NCI-H2171 treated with DMSO at 0.1 percent for 48 hours (cell line): ENCODE measurements around the gene TOMM40.
A peak's percentile ranks its signal among the peaks of the same experiment; 100 is the strongest.
"Not testable (repeated sequence)": the region's sequence is repeated elsewhere in the genome, so short reads cannot be mapped to it uniquely, and the experiment has no call there.

Source experiments
- DNase-seq: peaks from one replicate; lab custom pipeline; 2025; lab: John Stamatoyannopoulos, UW

The TOMM40 gene

DNA sequence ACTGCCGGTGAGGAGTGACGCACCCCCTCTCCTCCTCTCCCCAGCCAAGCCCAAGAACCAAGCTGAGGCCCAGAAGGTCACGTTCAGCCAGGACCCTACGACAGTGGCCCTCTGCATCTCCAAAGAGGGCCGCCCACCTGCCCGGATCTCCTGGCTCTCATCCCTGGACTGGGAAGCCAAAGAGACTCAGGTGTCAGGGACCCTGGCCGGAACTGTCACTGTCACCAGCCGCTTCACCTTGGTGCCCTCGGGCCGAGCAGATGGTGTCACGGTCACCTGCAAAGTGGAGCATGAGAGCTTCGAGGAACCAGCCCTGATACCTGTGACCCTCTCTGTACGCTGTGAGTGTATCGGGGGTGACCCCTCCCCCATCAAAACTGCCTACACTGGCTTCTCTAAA, 19.2 kb upstream of the TOMM40 start:
- no peak for DNase-seq

DNA sequence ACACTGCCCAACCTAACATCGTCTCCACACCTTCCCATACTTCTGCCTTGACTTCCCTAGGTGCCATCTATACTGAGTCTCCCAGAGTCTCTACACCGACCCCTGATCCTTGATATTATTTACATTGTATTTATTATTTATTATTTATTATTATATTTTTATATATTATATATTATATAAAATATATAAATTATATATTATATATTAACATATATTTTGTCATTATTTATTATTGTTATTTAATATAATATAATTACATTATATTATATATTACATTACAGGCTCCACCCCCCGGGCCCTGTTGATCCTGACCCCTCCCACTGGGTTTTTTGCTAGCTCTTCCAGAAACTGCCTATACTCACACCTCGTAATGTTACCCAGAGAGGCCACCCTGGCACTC, 18.4 kb upstream of the TOMM40 start:
- DNase-seq, result no peak

DNA sequence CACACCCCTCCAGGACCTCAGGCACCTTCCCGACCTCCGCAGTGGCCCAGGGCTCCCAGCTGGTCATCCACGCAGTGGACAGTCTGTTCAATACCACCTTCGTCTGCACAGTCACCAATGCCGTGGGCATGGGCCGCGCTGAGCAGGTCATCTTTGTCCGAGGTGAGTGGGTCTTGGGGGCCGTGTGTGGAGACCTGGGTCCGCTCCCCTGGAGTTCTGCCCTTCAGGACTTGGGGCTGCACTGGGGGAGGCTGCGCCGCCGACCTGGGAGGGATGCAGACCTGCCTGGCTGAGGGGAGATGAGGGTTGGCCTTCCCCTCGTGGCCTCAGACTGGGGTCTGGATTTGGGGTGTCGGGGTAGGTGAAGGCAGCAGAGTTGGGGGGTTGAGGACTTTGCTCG, 16.7 kb upstream of the TOMM40 start:
- no peak for DNase-seq

DNA sequence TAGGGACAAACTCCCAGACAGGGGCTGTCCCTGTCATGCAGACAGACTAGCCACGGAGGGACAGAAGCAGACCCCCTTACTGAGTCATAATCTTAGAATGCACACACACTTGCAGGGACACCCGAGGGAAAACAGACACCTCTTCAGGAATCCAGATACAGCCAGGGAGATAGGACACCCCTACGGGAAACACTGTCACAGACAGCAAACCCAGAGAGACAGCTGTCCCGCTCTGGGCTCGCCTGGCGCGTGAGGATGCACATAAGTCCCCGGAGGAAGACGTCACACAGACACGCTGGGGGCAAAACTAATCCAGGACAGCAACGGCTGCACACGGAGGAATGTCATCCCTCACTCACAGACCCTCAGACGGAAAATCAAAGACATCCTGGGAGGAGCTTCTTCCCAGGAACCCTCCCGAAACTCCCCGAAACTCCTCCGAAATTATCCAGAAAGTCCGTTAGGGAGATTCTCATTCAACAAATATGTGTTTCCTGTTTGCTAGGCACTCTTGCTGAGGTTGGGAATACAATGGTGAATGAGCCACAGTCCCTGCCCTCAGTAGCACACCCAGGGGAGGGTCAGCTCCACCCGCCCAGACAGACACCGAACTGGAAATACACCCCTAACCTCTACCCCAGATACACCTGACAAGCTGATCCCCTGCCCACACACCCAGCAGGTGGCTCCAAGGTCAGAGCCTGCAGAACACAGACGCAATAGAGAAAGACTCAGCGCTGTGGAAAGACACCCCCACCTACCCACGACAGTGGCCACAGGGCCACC, 15.2 kb upstream of the TOMM40 start:
- DNase-seq, result no peak

DNA sequence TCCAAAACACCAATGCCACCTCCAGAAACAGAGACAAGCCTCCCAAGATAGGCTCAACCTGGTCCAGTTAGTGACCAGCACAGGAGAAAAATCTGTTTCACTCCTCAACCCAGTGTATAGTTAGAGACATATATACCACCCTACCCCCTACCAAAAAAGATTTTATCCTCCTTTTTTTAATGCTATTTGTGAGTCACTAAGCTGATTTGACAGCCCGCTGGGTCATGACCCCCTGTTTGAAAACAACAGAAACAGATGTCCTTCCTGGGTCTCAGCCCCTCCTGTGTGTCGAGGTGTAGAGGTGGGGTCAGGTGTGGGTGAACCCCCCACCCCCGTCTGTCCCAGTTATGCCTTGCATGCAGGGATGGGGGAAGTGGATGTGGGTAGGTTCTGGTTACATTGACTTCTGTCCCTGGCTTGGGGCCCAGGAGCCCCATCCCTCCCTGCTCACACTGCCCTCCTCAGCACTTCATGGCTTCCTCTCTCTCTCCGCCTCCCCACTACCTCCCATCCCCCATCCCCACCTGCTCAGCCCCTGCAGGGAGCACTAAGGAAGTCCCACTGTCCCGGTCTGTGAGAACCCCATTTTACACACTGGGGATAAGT, 14.0 kb upstream of the TOMM40 start:
- DNase-seq, result peak; percentile 91

DNA sequence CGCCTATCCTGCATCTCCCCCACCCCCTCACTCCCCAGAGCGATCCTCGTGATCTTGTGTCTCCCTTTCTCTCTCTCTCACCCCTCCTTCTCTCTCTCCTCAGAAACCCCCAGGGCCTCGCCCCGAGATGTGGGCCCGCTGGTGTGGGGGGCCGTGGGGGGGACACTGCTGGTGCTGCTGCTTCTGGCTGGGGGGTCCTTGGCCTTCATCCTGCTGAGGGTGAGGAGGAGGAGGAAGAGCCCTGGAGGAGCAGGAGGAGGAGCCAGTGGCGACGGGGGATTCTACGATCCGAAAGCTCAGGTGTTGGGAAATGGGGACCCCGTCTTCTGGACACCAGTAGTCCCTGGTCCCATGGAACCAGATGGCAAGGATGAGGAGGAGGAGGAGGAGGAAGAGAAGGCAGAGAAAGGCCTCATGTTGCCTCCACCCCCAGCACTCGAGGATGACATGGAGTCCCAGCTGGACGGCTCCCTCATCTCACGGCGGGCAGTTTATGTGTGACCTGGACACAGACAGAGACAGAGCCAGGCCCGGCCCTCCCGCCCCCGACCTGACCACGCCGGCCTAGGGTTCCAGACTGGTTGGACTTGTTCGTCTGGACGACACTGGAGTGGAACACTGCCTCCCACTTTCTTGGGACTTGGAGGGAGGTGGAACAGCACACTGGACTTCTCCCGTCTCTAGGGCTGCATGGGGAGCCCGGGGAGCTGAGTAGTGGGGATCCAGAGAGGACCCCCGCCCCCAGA, 12.8 kb upstream of the TOMM40 start:
- no peak for DNase-seq

DNA sequence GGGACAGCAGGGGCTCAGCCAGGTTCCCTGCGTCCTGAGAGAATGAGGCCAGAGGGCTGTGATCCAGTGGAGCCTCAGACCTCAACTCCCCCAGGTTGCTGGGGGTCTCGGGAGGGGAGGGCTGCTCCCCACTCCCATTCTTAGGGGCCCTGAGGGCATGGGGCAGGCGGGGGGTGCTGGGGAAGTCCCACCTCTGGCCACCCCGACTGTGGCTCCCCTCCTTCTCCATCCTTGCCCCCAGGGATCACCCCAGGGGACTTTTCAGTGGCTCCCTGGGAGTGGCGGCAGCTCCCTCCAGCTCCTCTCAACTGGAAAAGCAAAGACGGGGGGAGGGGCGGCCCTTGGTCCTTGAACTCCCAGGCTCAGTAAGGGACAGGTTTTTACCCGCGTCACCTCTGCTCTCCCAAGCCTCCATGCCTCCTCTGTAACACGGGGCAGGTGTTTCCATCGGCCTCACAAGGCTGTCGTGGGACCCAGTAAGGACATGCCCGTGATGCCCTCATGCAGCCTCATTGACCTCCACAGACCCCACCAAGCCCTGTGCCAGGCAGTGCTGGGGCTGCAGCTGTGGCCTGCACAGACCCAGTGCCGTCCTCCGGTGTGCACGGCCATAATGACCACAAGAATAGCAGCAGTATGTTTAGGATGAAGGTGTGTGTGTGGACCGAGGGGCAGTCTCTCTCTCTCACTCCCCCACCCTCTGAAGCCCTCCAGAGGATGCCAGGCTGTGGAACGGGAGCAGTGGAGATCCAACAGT, 11.6 kb upstream of the TOMM40 start:
- DNase-seq, result no peak

DNA sequence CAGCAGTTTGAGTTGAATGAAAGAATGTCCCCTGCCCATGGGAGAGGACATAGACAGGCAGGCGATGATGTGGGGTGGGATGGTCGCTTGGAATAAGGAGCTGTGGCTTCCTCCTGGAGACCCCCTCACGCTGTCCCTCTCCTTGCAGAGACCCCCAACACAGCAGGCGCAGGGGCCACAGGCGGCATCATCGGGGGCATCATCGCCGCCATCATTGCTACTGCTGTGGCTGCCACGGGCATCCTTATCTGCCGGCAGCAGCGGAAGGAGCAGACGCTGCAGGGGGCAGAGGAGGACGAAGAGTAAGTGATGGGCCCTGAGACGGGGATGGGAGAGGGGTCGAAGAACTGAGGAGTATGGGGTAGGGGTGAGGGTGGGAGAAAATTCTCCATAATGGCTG, 9.0 kb upstream of the TOMM40 start:
- DNase-seq, result no peak

DNA sequence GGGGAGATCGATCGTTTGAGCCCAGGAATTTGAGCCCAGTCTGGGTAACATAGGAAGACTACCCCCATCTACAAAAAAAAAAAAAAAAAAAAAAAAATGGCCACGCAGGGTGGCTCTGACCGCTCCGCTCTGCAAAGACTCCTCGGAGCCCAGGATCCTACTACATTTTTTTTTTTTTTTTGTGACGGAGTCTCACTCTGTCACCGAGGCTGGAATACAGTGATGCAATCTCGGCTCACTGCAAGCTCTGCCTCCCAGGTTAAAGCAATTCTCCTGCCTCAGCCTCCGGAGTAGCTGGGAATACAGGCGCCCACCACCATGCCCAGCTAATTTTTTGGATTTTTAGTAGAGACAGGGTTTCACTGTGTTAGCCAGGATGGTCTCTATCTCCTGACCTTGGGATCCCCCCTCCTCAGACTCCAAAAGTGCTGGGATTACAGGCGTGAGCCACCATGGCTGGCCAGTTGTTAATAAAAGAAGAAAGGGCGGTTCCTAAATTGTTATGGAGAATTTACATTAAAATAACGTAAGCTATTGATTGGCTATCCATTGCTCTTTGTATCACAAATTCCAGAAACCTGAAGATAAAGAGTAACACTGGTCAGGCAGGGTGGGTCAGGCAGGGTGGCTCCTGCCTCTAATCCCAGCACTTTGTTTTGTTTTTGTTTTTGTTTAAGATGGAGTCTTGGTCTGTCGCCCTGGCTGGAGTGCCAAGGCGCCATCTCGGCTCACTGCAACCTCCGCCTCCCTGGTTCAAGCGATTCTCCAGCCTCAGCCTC, 8.2 kb upstream of the TOMM40 start:
- not testable (repeated sequence) for DNase-seq

DNA sequence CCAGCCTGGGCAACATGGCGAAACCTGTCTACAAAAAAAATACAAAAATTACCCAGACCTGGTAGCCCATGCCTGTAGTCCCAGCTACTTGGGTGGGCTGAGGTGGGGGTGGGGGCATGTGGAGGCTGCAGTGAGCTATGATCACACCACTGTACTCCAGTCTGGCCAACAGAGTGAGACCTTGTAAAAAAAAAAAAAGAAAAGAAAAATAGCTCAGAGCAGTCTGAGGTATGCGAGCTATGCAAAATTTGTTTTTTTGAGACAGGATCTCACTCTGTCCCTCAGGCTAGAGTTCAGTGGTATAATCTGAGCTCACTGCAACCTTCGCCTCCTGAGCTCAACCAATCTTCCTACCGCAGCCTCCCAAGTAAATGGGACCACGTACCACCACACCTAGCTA, 7.1 kb upstream of the TOMM40 start:
- DNase-seq, result no peak

DNA sequence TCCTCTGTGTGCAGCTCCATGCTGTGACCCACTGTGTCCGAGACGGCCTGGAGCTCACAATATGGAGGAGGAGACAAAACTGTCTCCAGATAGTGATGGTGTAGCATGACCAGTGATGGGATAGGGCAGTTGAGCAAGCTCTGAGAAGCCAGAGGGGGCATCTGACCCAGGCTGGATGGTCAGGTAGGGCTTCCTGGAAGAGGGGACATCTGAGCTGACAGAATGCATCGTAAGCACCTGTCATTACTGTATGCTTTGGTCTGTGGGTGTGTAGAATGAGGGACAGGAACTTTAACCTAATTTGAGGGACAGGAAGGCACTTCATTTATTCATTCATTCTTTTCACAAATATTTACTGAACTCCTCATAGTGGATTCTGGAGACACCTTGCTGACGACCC, 6.5 kb upstream of the TOMM40 start:
- DNase-seq, result no peak

DNA sequence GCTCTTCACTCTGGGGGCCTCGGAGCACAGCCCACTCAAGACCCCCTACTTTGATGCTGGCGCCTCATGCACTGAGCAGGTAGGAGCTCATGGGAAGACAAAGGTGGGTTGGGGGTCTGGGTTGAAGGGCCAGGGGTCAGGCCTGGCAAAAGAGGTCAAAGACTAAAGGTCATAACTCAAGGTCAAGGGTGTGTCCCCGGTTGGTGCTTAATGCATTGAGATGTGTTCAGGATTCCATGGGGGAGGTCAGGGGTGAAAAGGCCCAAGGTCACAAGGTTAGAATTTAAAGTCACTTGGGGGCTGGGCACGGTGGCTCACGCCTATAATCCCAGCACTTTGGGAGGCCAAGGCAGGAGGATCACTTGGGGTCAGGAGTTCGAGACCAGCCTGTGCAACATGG, 4.9 kb upstream of the TOMM40 start:
- no peak for DNase-seq

DNA sequence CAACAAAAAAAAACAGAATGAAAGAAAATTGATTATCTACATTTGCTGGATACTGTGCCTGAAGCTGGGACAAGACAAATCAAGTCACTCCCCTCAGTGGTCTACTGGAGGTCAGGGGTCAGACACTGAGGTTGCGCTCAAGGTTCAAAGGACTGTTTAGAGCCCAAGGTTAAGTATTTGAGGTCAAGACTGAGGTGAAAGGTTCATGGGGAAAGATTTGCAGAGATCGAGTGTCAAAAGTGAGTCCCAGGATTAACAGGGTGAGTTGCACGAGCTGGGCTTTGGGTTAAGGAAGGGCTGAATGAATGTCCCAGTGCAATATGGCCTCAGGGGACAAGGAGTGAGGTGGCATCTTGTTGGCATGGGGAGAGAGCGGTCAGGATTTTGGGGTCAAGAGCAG, 3.4 kb upstream of the TOMM40 start:
- DNase-seq, result no peak

DNA sequence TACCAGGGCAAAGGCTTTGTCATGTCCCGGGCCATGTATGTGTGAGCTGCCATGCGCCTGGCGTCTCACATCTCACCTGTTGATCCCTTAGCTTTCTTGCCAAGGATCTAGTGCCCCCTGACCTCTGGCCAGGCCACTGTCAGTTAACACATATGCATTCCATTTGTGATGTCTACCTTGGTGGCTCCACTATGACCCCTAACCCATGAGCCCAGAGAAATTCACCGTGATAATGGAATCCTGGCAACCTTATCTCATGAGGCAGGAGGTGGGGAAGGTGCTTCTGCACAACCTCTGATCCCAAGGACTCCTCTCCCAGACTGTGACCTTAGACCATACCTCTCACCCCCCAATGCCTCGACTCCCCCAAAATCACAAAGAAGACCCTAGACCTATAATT, 2.7 kb upstream of the TOMM40 start:
- not testable (repeated sequence) for DNase-seq

DNA sequence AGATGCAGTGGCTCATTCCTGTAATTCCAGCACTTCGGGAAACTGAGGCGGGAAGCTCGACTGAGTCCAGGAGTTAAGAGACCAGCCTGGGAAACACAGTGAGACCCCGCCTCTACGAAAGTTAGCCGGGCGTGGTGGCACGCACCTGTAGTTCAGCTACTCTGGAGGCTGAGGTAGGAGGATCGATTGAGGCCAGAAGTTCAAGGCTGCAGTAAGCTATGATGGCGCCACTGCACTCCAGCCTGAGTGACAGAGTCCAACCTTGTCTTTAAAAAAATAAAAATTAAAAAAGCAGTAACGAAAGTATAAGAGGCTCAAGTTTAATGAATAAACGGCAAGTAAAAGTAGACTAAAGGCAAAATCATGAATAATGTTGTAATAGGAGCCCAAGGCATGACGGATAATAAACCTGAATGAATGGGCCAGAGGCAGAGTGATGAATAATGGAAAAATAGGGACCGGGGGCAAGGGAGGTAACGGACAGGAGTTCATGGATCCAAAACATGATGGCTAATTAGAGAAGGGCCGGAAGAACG, 1.2 kb upstream of the TOMM40 start:
- no peak for DNase-seq

DNA sequence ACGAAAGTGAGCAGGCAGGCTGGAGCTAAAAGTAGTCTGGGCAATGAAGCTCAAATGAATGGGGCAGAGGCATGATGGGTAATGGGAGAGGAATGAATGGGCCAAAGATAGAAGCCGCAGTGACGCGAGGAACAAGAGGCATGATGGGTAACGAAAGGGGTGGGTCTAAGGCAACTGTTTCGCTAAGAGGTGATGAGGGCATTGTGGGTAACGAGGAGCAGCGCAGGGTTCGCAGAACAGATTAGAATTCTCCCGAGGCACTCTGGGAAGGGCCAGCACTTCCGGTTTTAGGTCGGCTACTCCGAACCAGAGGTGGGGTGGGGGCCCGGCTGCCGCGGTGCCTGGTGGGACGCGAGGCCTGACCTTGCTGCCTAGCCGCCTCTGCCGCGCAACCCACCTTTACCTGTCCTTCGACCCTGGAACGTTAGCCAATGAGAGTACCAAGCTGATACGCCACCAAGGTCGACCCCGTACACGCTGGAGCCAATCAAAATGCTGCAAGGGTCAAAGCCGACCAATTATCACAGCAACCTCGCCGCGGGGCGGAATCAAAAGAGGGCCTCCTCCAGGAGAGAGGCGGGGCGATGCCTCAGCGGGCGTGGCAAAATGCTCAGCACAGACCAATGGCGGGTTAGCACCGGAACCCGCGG, 563 bp upstream of the TOMM40 start:
- DNase-seq, result peak; percentile 100

DNA sequence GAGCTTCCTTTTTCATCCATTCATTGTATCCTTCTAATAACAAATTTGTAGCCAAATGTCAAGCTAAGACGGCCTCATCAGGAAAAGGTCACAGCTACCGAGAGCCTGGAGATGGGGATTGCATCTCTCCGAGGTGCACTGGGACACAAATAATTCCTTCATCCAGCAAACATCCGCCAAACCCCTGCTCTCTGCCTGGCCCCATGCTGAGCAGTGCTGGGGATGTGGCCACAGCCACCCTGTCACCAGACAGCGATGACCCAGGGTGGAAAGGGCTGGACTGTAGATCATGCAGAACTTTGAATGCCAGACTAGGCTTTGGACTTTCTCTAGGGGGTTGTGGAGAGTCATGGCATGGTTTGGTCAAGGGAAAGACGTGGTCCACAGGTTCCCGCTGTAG, 1.9 kb downstream of the TOMM40 start:
- no peak for DNase-seq

DNA sequence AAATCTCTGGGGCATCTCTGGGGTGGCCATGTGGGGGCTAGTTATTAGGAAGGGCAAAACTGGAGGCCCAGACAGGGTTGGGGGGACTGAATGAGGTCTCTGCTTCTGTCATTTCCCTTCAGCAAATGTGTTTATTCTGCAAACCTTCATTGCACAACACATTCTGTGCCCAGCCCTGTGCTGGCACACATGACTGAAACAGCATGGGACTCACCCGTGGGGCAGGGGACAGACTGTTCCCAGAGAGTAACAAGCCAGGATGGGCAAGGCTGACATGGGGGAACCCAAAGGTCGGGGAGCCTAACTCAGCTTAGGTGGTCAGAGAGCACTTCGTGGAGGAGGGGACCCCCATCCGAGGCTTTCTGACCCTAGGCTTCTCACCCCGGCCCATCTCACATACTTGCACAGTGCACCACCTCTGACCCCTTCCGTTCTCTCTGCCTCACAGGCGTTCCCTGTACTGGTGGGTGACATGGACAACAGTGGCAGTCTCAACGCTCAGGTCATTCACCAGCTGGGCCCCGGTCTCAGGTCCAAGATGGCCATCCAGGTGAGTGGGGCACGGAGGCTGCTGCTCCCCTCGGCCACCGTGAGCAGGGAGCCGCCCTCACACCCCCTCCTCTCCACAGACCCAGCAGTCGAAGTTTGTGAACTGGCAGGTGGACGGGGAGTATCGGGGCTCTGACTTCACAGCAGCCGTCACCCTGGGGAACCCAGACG, 2.4 kb downstream of the TOMM40 start:
- no peak for DNase-seq

DNA sequence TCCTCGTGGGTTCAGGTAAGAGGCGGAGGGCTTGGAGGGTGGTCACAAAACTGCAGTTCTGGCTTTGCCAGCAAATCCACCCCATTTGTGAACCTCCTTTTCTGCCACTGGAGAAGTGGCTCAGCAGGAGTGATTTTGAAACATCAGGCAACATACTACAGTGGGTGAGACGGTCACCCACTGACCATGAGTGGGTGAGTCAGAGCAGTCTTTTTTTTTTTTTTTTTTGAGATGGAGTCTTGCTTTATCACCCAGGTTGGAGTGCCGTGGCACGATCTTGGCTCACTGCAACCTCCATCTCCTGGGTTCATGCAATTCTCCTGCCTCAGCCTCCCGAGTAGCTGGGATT, 3.0 kb downstream of the TOMM40 start:
- DNase-seq, result no peak

DNA sequence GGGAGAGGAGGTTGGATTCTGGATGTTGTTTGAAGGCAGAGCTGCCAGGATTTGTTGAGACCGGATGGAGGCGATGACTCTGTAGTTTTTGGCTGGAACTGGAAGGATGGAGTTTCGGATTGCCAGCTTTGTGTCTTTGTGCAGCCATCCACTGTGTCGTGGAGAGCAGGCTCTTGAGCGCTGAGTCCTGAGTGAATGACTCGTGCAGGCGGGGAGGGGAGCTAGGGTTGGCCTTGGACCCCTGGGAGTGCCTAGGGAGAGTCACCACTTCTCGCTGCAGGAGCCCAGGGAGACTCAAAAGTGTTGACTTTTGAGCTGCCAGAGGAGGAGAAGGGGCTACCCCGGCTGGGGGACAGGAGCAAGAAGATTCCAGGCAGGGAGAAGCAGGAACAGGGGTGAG, 3.9 kb downstream of the TOMM40 start:
- no peak for DNase-seq
